Panc1 (cell line): Measurements from ENCODE around the gene ZFHX3. TPM values are rescaled to one million over a fixed set of nuclear protein-coding genes. Genes with fewer than 3 reads are reported as not detected.

Experiments
- ATAC-seq: fragments of 200-7000 bp; cut with Tn5 transposase; 2 replicates; pipeline ENCODE4 v1.9.1; 2020; ENCODE audit warnings: mild to moderate bottlenecking, moderate library complexity
- BruUV-seq: library from RNA; stranded (reverse); fragments of 400-500 nt; replicated peaks from 2 replicates; lab custom pipeline; 2021; lab: Mats Ljungman, UMichigan
- CTCF ChIA-PET: fragments of 300-600 bp; sonication (Branson Sonifier 250); formaldehyde crosslinking; loops from one replicate; lab custom pipeline; 2022; ENCODE audit warnings: antibody characterized with exemption; lab: Charles Lee
- POLR2A ChIA-PET: fragments of 300-600 bp; sonication (Branson Sonifier 250); formaldehyde crosslinking; loops from one replicate; lab custom pipeline; 2022; ENCODE audit warnings: antibody characterized with exemption; lab: Charles Lee
- DNase-seq: peaks from one replicate; pipeline ENCODE4 v3.0.0-alpha.2; 2010; ENCODE audit warnings: low read depth, low spot score
- H3K27ac ChIP-seq: 2 replicates; pipeline ENCODE4 v1.5.1; 2011; ENCODE audit warnings: mild to moderate bottlenecking, low read length, inconsistent platforms
- H3K27me3 ChIP-seq: fragments of 200-500 bp; sonication (Bioruptor generic); 2 replicates; pipeline ENCODE4 v1.6.0; 2014; ENCODE audit warnings: low read length, inconsistent platforms; ENCODE audit not compliant: control insufficient read depth, insufficient read depth
- H3K36me3 ChIP-seq: fragments of 200-500 bp; sonication (Bioruptor generic); 2 replicates; pipeline ENCODE4 v1.5.1; 2014; ENCODE audit warnings: inconsistent platforms, mild to moderate bottlenecking, low read length, moderate library complexity; ENCODE audit not compliant: control insufficient read depth, insufficient read depth
- H3K4me1 ChIP-seq: 2 replicates; pipeline ENCODE4 v1.5.1; 2011; ENCODE audit warnings: inconsistent platforms, mild to moderate bottlenecking, low read length, moderate library complexity; ENCODE audit not compliant: control insufficient read depth, insufficient read depth
- H3K4me3 ChIP-seq, 2 experiments: 2 replicates each; pipeline ENCODE4 v1.5.1; 2011 to 2012; ENCODE audit warnings: low read depth in 2 of 2, low read length in 2 of 2, mild to moderate bottlenecking in 2 of 2, inconsistent platforms in 1 of 2, moderate library complexity in 1 of 2
- H3K9me3 ChIP-seq: fragments of 200-500 bp; sonication (Bioruptor generic); 2 replicates; pipeline ENCODE4 v1.5.1; 2014; ENCODE audit warnings: low read depth, mild to moderate bottlenecking, inconsistent platforms, low read length, moderate library complexity; ENCODE audit not compliant: control insufficient read depth, insufficient read depth
- CTCF ChIP-seq: fragments of 450-650 bp; IDR thresholded peaks from 2 replicates; pipeline ENCODE4 v1.5.1; 2017; ENCODE audit warnings: mild to moderate bottlenecking
- POLR2AphosphoS5 ChIP-seq: IDR thresholded peaks from 2 replicates; pipeline ENCODE4 v1.6.1; 2012; ENCODE audit warnings: mild to moderate bottlenecking, low read depth, low read length, moderate library complexity
- REST ChIP-seq, 2 experiments: IDR thresholded peaks; 2 replicates each; pipeline ENCODE4 v1.6.1; 2011 to 2012; ENCODE audit warnings: low read depth in 2 of 2, control low read depth in 1 of 2, low read length in 1 of 2, mild to moderate bottlenecking in 1 of 2, moderate library complexity in 1 of 2; ENCODE audit not compliant: insufficient read depth in 1 of 2
- SIN3A ChIP-seq: IDR thresholded peaks from 2 replicates; pipeline ENCODE4 v1.6.1; 2012; ENCODE audit warnings: low read depth, mild to moderate bottlenecking, low read length, moderate library complexity, borderline replicate concordance; ENCODE audit not compliant: insufficient read depth
- TCF7L2 ChIP-seq: IDR thresholded peaks from 2 replicates; pipeline ENCODE4 v1.6.1; 2011; ENCODE audit warnings: mild to moderate bottlenecking, low read depth, low read length, inconsistent platforms
- in situ Hi-C: cut with HindIII; loops from 2 replicates; pipeline ENCODE4 v1.10.0; 2016; ENCODE audit warnings: low sequenced_read_pairs, low pct_unique_long_range_greater_than_20kb
- intact Hi-C: fragments of 100-400 bp; cut with micrococcal nuclease; formaldehyde crosslinking; loops from one replicate; pipeline ENCODE4 v1.10.0; 2022; ENCODE audit not compliant: unreplicated experiment
- total RNA-seq: library from RNA; stranded (reverse); gene quantifications from one replicate; pipeline ENCODE4 v1.2.1, GENCODE V29; 2021; ENCODE audit not compliant: unreplicated experiment

ZFHX3 gene
- total RNA-seq, 1 experiment from 2014 or later = 7.1 TPM

- intact Hi-C loops (no loop called here), in situ Hi-C loops (no loop called here)
- no TSS peak for BruUV-seq
- DNase-seq = no peak
- POLR2A ChIA-PET = no interaction called here
- Histone ChIP-seq H3K27me3 (no peaks in the 10 kb centered on the region), H3K4me1 (no peaks in the 10 kb centered on the region), H3K27ac (no peak overlapping the region), H3K9me3 (no peaks in the 10 kb centered on the region), H3K4me3 (no peak overlapping the region), H3K36me3 (no peaks in the 10 kb centered on the region)
- no peak for ATAC-seq
- CTCF ChIA-PET = interaction anchor here (0.5 kb wide), 1 partner anchor 213 kb away, joined by 7 read pairs; no protein-coding TSS in a partner anchor
- TF ChIP-seq POLR2AphosphoS5 (no peak), REST (IDR thresholded peaks at IDR 0.05; ENCODE audit: insufficient read depth in 1 of 2, low read depth in 2 of 2, low read length in 1 of 2) (no peak), CTCF (no peak), SIN3A (no peak), TCF7L2 (no peak)
Measured at GRCh38 chr16:72840631-72841381, 207.1 kb downstream of the ZFHX3 start.

GRCh38 chr16:72838951-72839350, 209.0 kb downstream of the ZFHX3 start:
- intact Hi-C loops (loop anchor here (10.0 kb wide), 1 partner anchor 206 kb away; the partner anchor contains the start of gene ZFHX3), in situ Hi-C loops (no loop called here)
- no peak for TF ChIP-seq REST (IDR thresholded peaks at IDR 0.05; ENCODE audit: insufficient read depth in 1 of 2, low read depth in 2 of 2, low read length in 1 of 2)
- no peak for TF ChIP-seq TCF7L2
- TF ChIP-seq CTCF = no peak
- no peak for TF ChIP-seq POLR2AphosphoS5
- TF ChIP-seq SIN3A = no peak
- ChIA-PET CTCF (no interaction called here), POLR2A (no interaction called here)
- ATAC-seq = no peak
- Histone ChIP-seq H3K27me3 (no peaks in the 10 kb centered on the region), H3K4me1 (no peaks in the 10 kb centered on the region), H3K36me3 (no peaks in the 10 kb centered on the region), H3K27ac (no peak overlapping the region), H3K9me3 (no peaks in the 10 kb centered on the region), H3K4me3 (no peak overlapping the region)
- no TSS peak for BruUV-seq
- DNase-seq = no peak
